Tibial artery (tissue), 4 donors: ENCODE measurements around the gene MYMK.
A peak's percentile ranks its signal among the peaks of the same experiment; 100 is the strongest.

ENCODE experiments used
- DNase-seq, 2 donors: peaks; one replicate each; pipeline ENCODE4 v3.0.0-alpha.2; 2019
- H3K27ac ChIP-seq, 2 donors: fragments of 200-600 bp; sonication (generic) in 1 of 2; 1 replicate in 1 of 2; 2 replicates in 1 of 2; pipeline ENCODE4 v1.5.1; 2018 to 2019; ENCODE audit warnings: mild to moderate bottlenecking in 1 of 2
- H3K27me3 ChIP-seq, 2 donors: fragments of 200-600 bp; sonication (generic) in 1 of 2; one replicate each; pipeline versions ENCODE4 v1.5.1 to v1.6.0; 2016 to 2019
- H3K36me3 ChIP-seq, 3 donors: fragments of 200-600 bp; sonication (generic) in 2 of 3; one replicate each; pipeline ENCODE4 v1.5.1; 2016 to 2019; ENCODE audit warnings: mild to moderate bottlenecking in 2 of 3
- H3K4me1 ChIP-seq, 4 donors: fragments of 200-600 bp; sonication (generic) in 2 of 4; 1 replicate in 3 of 4; 2 replicates in 1 of 4; pipeline ENCODE4 v1.5.1; 2016 to 2019
- H3K4me3 ChIP-seq, 2 donors: fragments of 200-600 bp; sonication (generic) in 1 of 2; 1 replicate in 1 of 2; 2 replicates in 1 of 2; pipeline ENCODE4 v1.5.1; 2018 to 2019; ENCODE audit warnings: mild to moderate bottlenecking in 2 of 2
- H3K9me3 ChIP-seq, 3 donors: fragments of 200-600 bp; sonication (generic) in 1 of 3; one replicate each; pipeline ENCODE4 v1.5.1; 2016 to 2019
- intact Hi-C: fragments of 100-400 bp; cut with DNase I; formaldehyde crosslinking; loops from one replicate; pipeline ENCODE4 v1.15.0; 2023; ENCODE audit warnings: low total_unique reads
- TF ChIP-seq, protein P1 (sequence below), 2 experiments: fragments of 200-600 bp in 1 of 2; fragments of 450-650 bp in 1 of 2; IDR thresholded peaks; one replicate each; pipeline ENCODE4 v1.5.1; 2017 to 2019; ENCODE audit warnings: antibody characterized with exemption in 2 of 2, mild to moderate bottlenecking in 1 of 2, moderate library complexity in 1 of 2

MYMK gene

DNA sequence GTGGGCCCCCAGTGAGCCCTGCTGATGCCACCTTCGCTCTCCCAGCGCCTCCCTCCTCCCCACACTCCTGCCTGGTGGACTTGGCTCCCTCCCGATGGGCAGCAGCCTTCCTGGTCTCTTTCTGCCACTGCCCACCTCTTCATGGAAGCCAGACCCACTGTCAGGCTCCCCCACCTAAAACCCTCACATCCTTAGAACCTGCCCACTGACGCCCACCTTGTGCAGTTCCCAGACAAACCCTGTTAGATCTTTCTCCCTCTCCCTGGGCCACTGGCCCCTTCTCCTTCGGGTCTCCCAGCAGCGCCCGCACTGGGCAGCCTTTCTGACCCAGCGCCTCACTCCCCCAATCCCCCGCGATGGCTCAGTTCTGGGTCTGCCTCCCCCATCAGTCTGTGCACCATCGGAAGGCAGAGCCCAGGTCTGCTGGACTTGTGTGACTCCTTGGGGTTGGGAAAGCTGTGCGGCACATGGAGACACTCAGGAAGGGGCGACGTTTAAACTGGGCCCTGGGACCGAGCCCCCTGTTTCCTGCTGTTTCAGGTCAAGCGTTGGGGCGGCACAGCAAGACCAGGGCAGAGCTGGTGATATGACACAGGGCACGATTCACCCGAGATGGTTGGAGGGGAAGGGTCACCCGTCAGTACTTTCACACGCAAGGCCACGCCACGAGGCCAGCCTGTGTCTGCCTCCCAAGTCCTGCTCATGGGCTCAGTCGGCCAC is 17.4 kb downstream of the MYMK start:
- intact Hi-C loops: no loop called here
- peaks cover 0 to 39% of the 10 kb centered on the region in 2 donors for H3K27me3 ChIP-seq
- H3K36me3 ChIP-seq: no peaks in the 10 kb centered on the region
- TF ChIP-seq, protein P1, sequence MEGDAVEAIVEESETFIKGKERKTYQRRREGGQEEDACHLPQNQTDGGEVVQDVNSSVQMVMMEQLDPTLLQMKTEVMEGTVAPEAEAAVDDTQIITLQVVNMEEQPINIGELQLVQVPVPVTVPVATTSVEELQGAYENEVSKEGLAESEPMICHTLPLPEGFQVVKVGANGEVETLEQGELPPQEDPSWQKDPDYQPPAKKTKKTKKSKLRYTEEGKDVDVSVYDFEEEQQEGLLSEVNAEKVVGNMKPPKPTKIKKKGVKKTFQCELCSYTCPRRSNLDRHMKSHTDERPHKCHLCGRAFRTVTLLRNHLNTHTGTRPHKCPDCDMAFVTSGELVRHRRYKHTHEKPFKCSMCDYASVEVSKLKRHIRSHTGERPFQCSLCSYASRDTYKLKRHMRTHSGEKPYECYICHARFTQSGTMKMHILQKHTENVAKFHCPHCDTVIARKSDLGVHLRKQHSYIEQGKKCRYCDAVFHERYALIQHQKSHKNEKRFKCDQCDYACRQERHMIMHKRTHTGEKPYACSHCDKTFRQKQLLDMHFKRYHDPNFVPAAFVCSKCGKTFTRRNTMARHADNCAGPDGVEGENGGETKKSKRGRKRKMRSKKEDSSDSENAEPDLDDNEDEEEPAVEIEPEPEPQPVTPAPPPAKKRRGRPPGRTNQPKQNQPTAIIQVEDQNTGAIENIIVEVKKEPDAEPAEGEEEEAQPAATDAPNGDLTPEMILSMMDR (IDR thresholded peaks at IDR 0.05): no peak
- H3K4me3 ChIP-seq: no peak overlapping the region
- H3K4me1 ChIP-seq: peaks cover 0 to 25% (median 18%) of the 10 kb centered on the region in 4 donors
- no peak for DNase-seq
- no peak overlapping the region for H3K27ac ChIP-seq
- peaks cover 0 to 6% (median 0%) of the 10 kb centered on the region in 3 donors for H3K9me3 ChIP-seq

DNA sequence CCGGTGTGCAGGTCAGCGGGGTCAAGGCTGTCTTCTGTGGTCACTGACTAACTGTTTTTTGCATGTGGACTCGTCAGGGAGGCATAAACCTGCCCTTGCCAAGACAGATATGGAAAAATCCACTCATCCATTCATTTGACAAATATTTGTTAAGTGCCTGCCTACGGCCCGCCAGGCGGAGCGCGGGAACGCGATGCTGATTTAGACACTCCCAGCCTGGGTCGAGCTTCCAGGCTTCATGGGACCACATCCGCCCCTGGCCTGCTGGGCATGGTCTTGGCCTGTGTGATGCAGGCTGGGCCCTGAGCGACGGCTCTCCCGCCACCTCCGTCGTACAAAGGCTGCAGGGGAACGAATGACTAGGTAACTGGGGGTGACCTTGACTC is 18.1 kb downstream of the MYMK start:
- TF ChIP-seq, protein P1 (IDR thresholded peaks at IDR 0.05): no peak
- H3K27ac ChIP-seq: no peak overlapping the region
- peak; percentile 80 to 87 for DNase-seq
- H3K9me3 ChIP-seq: peaks cover 0 to 13% (median 2%) of the 10 kb centered on the region in 3 donors
- H3K27me3 ChIP-seq: peaks cover 0 to 39% of the 10 kb centered on the region in 2 donors
- H3K4me3 ChIP-seq: no peak overlapping the region
- intact Hi-C loops: no loop called here
- peaks cover 0 to 25% (median 18%) of the 10 kb centered on the region in 4 donors for H3K4me1 ChIP-seq
- H3K36me3 ChIP-seq: no peaks in the 10 kb centered on the region

DNA sequence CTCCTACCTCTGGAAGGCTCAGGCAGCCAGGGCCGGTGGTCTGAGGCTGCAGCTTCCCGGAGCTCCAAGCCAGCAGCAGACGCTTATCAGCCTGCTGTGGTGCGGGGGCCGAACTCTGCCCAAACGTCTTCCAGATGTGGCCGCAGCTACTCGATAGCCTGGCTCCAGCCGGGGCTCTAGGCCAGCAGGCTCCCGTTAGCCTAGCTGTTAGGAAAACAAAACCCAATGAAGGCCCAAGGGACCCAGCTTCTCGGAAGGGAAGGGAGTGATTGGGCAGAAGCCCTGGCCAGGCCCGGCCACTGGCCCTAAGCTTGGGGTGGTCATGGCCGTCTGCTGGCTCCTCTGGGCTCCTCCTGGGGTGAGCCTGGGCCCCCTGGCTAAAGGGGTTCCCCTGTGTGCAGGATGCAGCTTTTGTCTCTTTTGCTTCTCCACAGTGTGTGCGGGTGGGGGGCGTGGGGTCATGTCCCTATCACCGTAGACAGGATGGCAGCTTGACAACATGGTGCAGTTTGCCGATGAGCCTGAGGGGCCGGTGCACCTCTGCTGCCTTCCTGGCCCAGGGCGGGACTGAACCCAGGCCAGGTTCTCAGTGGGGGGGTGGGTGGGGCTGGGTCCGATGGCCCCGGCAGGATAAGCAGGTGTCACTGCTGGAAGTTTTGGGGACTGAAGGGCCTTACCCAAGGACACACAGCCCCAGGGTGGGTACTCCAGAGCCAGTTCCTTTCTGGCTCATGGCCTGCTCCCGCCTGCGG is 18.7 kb downstream of the MYMK start:
- peaks cover 0 to 25% (median 18%) of the 10 kb centered on the region in 4 donors for H3K4me1 ChIP-seq
- no peak overlapping the region for H3K4me3 ChIP-seq
- no peak overlapping the region for H3K27ac ChIP-seq
- no peaks in the 10 kb centered on the region for H3K36me3 ChIP-seq
- TF ChIP-seq, protein P1 (IDR thresholded peaks at IDR 0.05): no peak
- peaks cover 0 to 18% (median 8%) of the 10 kb centered on the region in 3 donors for H3K9me3 ChIP-seq
- peaks cover 0 to 37% of the 10 kb centered on the region in 2 donors for H3K27me3 ChIP-seq
- intact Hi-C loops: no loop called here
- DNase-seq: peak; percentile 74 to 85

GRCh38 chr9:133505186-133505830 is 19.5 kb downstream of the MYMK start:
- TF ChIP-seq, protein P1 (IDR thresholded peaks at IDR 0.05): no peak
- intact Hi-C loops: no loop called here
- H3K36me3 ChIP-seq: no peaks in the 10 kb centered on the region

GRCh38 chr9:133502112-133502511 is 22.6 kb downstream of the MYMK start:
- no peak overlapping the region for H3K27ac ChIP-seq
- H3K27me3 ChIP-seq: peaks cover 0 to 28% of the 10 kb centered on the region in 2 donors
- DNase-seq: no peak
- H3K4me3 ChIP-seq: no peak overlapping the region
- intact Hi-C loops: no loop called here
- H3K36me3 ChIP-seq: no peaks in the 10 kb centered on the region
- H3K4me1 ChIP-seq: peaks cover 0 to 14% (median 10%) of the 10 kb centered on the region in 4 donors
- TF ChIP-seq, protein P1 (IDR thresholded peaks at IDR 0.05): no peak
- peaks cover 0 to 18% (median 8%) of the 10 kb centered on the region in 3 donors for H3K9me3 ChIP-seq

More at GRCh38 chr9:133505186-133505830, 19.5 kb downstream of the MYMK start:
- Histone ChIP-seq H3K27ac (no peak overlapping the region), H3K9me3 (peaks cover 0 to 18% (median 8%) of the 10 kb centered on the region in 3 donors), H3K27me3 (peaks cover 0 to 33% of the 10 kb centered on the region in 2 donors), H3K4me3 (no peak overlapping the region), H3K4me1 (peaks cover 0 to 25% (median 18%) of the 10 kb centered on the region in 4 donors)
- no peak for DNase-seq
